Erythroblast (primary cell): ENCODE data around the gene BICD2.

Experiments used
- DNase-seq, 2 experiments: peaks; one replicate each; lab custom pipeline; 2025; lab: John Stamatoyannopoulos, UW
- GATA1 ChIP-seq: IDR thresholded peaks from 2 replicates; pipeline ENCODE4 v1.6.1; 2011; ENCODE audit warnings: low read depth, mild to moderate bottlenecking, control low read depth, low read length, moderate library complexity
- POLR2A ChIP-seq: IDR thresholded peaks from 2 replicates; pipeline ENCODE4 v1.6.1; 2011; ENCODE audit warnings: mild to moderate bottlenecking, low read length

Gene BICD2

GRCh38 chr9:92663951-92664350 lies 100.7 kb downstream of the BICD2 start:
- TF ChIP-seq POLR2A (no peak), GATA1 (no peak)

GRCh38 chr9:92663126-92663525 lies 101.5 kb downstream of the BICD2 start:
- TF ChIP-seq POLR2A (no peak), GATA1 (no peak)
- no peak for DNase-seq

More at GRCh38 chr9:92663951-92664350, 100.7 kb downstream of the BICD2 start:
- DNase-seq, result no peak

- DNase-seq, result no peak
- TF ChIP-seq POLR2A, result no peak
- TF ChIP-seq GATA1, result no peak
Measured at GRCh38 chr9:92661743-92662142, 102.9 kb downstream of the BICD2 start.
